Upper lobe of right lung (tissue), 1 donor: ENCODE results near the gene APOE. TPM values are rescaled to one million over a fixed set of nuclear protein-coding genes. Genes with fewer than 3 reads are reported as not detected.
A peak's percentile ranks its signal among the peaks of the same experiment; 100 is the strongest.

Experiments
- ATAC-seq: fragments of 200-7000 bp; cut with Tn5 transposase; one replicate; pipeline ENCODE4 v1.9.1; 2020; ENCODE audit warnings: mild to moderate bottlenecking, moderate library complexity
- DNase-seq: peaks from one replicate; pipeline ENCODE4 v3.0.0-alpha.2; 2020
- H3K27ac ChIP-seq: fragments of 200-600 bp; one replicate; pipeline ENCODE4 v1.8.0; 2022
- H3K27me3 ChIP-seq: fragments of 200-600 bp; one replicate; pipeline ENCODE4 v1.8.0; 2022; ENCODE audit warnings: mild to moderate bottlenecking
- H3K36me3 ChIP-seq: fragments of 200-600 bp; one replicate; pipeline ENCODE4 v1.8.0; 2022
- H3K4me1 ChIP-seq: fragments of 200-600 bp; one replicate; pipeline ENCODE4 v1.8.0; 2022
- H3K4me3 ChIP-seq: fragments of 200-600 bp; one replicate; pipeline ENCODE4 v1.8.0; 2022; ENCODE audit warnings: mild to moderate bottlenecking
- H3K9me3 ChIP-seq: fragments of 200-600 bp; one replicate; pipeline ENCODE4 v1.8.0; 2022
- intact Hi-C: fragments of 100-400 bp; cut with DNase I; formaldehyde crosslinking; loops from one replicate; pipeline ENCODE4 v1.11.0; 2022
- total RNA-seq: library from RNA; stranded (reverse); fragmentation: NEBNext Ultra II Directional; extraction: Animal tissue kit (Norgen Biotek cat#: 25700); gene quantifications from one replicate; pipeline ENCODE4 v1.2.1, GENCODE V29; 2021
- TF ChIP-seq, protein P1 (sequence below): fragments of 200-600 bp; IDR thresholded peaks from one replicate; pipeline ENCODE4 v1.8.0; 2022; ENCODE audit warnings: antibody characterized with exemption
- donor health status: DM: no; HTN: yes; CAD: no; lungs with severe emphysema.

Gene APOE
- total RNA-seq, 1 donor from 2014 or later = 565 TPM

DNA sequence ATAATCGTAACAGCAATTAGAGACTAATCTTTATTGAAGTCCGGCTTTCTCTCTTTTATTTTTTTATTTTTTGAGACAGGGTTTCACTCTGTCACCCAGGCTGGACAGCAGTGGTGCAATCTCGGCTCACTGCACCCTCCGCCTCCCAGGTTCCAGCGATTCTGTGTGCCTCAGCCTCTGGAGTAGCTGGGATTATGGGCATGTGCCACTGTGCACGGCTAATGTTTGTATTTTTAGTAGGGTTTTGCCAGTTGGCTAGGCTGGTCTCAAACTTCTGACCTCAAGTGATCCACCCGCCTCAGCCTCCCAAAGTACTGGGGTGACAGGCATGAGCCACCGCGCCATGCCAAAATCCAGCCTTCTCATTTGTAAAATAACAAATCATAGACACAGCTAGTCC lies 44.0 kb downstream of the APOE start:
- no peaks in the 10 kb centered on the region for H3K27me3 ChIP-seq
- intact Hi-C loops = no loop called here
- H3K27ac ChIP-seq = no peak overlapping the region
- no peak for DNase-seq
- no peaks in the 10 kb centered on the region for H3K9me3 ChIP-seq
- TF ChIP-seq, protein P1, sequence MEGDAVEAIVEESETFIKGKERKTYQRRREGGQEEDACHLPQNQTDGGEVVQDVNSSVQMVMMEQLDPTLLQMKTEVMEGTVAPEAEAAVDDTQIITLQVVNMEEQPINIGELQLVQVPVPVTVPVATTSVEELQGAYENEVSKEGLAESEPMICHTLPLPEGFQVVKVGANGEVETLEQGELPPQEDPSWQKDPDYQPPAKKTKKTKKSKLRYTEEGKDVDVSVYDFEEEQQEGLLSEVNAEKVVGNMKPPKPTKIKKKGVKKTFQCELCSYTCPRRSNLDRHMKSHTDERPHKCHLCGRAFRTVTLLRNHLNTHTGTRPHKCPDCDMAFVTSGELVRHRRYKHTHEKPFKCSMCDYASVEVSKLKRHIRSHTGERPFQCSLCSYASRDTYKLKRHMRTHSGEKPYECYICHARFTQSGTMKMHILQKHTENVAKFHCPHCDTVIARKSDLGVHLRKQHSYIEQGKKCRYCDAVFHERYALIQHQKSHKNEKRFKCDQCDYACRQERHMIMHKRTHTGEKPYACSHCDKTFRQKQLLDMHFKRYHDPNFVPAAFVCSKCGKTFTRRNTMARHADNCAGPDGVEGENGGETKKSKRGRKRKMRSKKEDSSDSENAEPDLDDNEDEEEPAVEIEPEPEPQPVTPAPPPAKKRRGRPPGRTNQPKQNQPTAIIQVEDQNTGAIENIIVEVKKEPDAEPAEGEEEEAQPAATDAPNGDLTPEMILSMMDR = no peak
- H3K4me1 ChIP-seq = peaks cover 7% of the 10 kb centered on the region
- ATAC-seq = no peak
- H3K36me3 ChIP-seq = peaks cover 12% of the 10 kb centered on the region
- H3K4me3 ChIP-seq = no peak overlapping the region

DNA sequence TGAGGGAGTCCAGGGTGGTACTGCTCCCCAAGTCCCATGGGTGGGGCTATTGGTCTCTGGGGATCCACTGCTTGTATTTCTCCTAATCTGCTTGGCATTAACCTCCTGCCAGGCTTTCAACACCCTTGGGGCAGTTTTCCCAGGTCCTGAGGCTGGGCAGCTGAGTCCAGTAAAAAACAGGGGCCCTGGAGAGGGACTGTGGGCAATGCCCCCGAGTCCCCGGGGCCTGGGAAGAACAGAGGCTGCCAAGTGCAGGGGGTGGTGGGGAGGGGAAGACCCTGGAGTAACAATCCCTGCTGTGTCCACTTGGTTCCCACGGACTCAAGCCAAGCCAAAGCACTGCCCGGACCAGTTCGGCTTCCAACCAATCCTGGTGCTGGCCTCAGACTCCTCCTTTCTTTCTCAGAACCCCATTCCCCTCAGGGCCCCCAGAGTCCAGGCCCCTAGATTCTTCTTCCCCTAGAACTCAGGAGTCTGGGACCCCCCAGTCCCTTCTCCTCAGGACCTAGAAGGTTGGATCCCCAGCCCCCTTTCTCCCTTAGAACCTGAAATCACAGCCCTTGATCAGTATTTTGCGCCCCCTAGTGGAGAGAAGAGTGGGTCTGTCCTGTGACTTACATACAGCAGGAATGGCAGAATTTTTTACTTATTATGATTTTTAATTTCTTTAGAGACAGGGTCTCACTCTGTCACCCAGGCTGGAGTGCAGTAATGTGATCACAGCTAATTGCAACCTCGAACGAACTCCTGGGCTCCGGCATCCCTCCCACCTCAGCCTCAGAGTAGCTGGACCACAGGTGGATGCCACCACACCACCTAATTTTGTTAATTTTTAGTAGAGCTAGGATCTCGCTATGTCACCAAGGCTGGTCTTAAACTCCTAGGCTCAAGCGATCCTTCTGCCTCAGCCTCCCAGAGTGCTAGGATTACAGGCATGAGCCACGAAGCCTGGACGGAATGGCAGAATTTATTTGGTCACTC lies 45.9 kb downstream of the APOE start:
- intact Hi-C loops = loop anchor here (10.0 kb wide), 1 partner anchor 47 kb away; the partner anchor contains the start of gene APOE
- ATAC-seq = peak; percentile 25
- peaks cover 12% of the 10 kb centered on the region for H3K36me3 ChIP-seq
- TF ChIP-seq, protein P1 = peak; percentile 86
- peaks cover 14% of the 10 kb centered on the region for H3K4me1 ChIP-seq
- no peaks in the 10 kb centered on the region for H3K9me3 ChIP-seq
- no peak for DNase-seq
- H3K27me3 ChIP-seq = no peaks in the 10 kb centered on the region
- no peak overlapping the region for H3K27ac ChIP-seq
- H3K4me3 ChIP-seq = no peak overlapping the region

DNA sequence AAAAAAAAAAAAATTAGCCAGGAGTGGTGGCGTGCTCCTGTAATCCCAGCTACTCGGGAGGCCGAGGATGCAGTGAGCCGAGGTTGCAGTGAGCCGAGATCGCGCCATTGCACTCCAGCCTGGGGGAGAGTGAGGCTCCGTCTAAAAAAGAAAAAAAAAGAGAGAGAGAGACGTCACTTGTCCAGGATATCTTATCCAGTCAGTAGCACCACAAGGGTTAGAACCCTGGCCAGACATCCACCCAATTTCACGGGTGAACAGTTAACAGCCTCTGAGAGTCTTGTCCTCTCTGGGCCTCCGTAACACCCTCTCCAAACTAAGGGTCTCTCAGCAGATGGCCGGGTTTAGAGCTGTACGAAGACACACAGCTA lies 48.7 kb downstream of the APOE start:
- Histone ChIP-seq H3K4me3 (peak overlapping the region; percentile 95), H3K36me3 (peaks cover 12% of the 10 kb centered on the region), H3K4me1 (peaks cover 25% of the 10 kb centered on the region), H3K27me3 (no peaks in the 10 kb centered on the region), H3K27ac (peak overlapping the region; percentile 89), H3K9me3 (no peaks in the 10 kb centered on the region)
- DNase-seq = no peak
- no peak for ATAC-seq
- TF ChIP-seq, protein P1 = no peak
- intact Hi-C loops = loop anchor here (10.0 kb wide), 1 partner anchor 49 kb away; the partner anchor contains the start of gene APOE

DNA sequence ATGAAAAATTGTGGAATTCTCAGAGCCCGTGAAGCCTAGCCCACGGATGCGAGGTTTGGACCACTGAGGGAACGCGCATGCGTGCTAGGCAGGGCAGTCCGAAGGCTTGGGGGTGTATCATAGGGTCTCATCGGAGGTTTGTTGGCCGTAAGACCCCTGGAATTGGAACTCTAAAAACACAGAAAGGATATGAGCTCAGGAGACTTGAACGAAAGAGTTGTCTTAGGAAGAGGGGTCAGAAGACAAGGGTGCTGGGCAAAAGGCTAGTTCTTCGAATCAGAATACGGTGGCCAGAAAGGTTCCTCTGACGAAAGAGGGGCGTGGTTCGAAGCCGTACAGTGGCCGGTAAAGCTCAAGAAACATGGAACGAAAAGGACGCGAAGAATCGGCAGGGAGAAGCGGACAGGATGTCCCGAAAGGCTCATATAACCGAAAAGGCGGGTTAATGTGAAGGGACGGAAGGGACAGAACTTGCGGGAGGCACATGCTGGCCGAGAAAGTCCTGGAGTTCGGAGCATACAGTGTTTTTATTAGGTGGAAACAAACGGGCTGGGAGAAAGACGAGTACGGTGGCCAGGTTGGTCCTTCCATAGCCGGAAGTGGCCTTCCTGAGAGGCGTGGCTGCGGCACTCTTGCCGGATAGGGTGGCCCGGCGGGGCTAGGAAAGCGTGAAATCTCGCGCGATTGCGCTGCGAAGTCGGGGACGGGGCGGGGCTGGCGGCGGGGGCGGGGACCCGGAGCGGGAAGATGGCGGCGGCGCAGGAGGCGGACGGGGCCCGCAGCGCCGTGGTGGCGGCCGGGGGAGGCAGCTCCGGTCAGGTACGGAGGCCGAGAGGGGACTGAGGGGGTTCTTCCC lies 49.3 kb downstream of the APOE start, which contains the start of gene CLPTM1:
CLPTM1 (plus strand) TSS at position 732 of the 856 bp plus-strand sequence; CDS start at position 748, 16 bp downstream.
- TF ChIP-seq, protein P1 = no peak
- H3K27ac ChIP-seq = peak within 1 kb of the TSS; percentile 89
- H3K36me3 ChIP-seq = peaks cover 7% of the 10 kb centered on the region
- no peaks in the 10 kb centered on the region for H3K9me3 ChIP-seq
- ATAC-seq (peak; percentile 96), DNase-seq (peak; percentile 99)
- H3K4me1 ChIP-seq = peaks cover 25% of the 10 kb centered on the region
- intact Hi-C loops = loop anchor here (10.0 kb wide), 1 partner anchor 50 kb away; the partner anchor contains the start of gene APOE
- H3K4me3 ChIP-seq = peak within 1 kb of the TSS; percentile 95
- no peaks in the 10 kb centered on the region for H3K27me3 ChIP-seq
